GM19452 (cell line): ENCODE data around the gene DCUN1D2.

Source experiments
- ATAC-seq: cut with Tn5 transposase; IDR thresholded peaks from one replicate; pipeline ENCODE4 v1.9.1; 2021; ENCODE audit not compliant: unreplicated experiment

The DCUN1D2 gene

DNA sequence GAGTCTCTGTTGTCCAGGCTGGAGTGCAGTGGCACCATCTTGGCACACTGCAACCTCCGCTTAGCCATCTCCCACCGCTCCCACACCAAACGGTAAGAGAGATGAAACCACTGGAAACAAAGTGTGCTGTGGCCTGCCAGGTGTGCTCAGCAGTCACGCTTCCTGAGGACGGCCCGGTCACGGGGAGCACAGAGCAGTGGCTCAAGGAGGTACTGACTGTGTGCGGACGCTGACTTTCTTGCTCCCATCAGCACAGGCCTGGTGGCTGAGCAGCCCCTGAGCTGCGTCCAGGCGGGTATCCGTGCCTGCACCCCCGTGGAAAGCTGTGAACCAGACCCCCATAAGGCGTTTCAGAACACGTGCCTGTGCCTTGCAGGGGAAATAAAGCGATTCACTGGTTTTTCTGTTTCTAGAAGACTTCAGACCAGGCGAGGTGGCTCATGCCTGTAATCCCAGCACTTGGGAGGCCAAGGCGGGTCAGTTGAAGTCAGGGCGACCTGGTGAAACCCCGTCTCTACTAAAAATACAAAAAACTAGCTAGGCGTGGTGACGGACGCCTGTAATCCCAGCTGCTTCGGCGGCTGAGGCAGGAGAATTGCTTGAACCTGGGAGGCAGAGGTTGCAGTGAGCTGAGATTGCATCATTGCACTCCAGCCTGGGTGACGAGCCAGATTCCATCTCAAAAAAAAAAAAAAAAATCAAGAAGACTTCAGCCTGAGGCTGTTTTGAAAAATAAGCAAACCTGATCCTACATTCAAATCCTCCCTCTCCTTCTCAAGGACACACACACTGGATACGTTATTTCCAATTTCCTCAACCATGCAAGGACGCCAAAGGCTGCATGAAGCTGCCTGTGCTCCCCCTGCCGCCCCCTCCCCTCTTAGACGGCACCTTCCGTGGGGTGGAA lies 62.7 kb downstream of the DCUN1D2 start:
- ATAC-seq: no peak

DNA sequence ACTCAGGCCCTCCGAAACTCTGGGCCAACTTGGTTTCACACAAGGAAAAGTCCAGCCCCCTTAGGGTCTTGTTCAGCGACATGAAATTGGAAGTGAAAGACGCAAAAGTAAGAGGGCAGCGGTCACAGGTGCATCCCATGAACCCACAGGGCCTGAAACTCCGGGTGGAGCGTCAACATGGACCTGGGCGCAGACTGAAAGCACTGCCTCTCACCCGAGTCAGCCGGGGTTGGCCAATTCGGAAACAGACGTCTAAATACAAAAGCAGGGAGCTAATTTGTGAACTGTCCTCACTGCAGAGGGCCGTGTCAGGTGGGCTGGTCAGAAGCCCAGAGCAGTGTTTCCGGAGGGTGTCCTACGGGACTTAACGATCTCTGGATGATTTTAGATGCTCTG lies 63.9 kb downstream of the DCUN1D2 start:
- no peak for ATAC-seq

DNA sequence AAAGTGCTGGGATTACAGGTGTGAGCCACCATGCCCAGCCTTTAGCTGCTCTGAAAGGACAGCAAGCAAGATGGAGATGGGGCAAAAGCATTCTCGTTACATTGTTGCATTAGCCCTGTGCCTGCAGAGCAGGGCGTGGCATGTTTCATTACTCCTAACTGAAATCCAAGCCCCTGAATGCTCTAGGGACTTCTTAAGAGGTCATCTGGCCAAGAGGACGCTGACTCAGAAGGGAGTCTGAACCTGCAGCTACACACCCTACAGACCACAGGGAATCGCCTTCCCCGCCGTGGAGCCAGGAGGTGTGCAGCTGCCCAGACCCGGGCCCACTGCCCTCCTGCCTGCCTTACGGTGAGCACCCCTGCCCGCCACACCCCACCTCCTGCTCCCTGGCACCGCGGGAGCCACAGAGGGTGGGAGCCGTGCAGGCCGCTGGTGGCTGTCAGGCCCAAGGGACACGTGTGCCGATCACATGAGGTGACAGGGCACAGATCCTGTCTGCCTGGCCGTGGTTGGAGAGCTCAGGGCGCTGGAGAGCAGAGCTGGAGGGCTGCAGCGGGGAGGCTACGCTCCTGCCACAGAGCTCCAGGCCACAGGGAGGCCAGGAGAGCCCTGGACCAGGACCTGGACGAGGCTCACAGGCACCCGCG lies 64.4 kb downstream of the DCUN1D2 start:
- ATAC-seq: no peak

DNA sequence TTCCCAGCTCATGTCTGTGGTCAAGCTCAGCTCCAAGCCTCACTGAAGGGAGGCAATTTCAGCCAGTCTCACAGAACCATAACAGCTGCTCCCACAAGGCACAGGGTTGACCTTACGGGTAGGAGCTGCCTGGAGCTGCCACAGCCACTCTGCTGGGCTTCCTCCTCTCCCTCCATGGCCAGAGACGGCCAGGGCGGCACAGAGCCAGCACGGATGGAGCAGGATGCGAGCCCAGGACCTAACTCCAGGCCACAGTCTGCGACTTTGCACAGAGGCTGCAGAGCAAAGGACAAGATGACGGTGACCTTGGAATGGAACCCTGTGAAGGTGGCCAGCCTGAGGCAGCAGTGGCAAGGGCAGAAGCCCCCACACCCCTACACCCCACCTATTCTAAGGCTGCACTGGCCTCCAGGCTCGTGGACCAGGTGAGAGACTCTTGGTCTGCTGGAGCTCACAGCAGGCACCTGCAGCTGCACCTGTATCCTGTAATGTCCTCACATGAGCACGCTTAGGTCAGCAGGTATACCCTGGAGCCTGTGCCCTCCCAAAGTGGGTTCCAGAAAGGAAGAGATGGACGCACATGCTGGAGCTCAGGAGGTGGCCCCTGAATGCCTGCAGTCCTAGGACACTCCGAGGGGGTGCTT lies 66.9 kb downstream of the DCUN1D2 start:
- no peak for ATAC-seq

DNA sequence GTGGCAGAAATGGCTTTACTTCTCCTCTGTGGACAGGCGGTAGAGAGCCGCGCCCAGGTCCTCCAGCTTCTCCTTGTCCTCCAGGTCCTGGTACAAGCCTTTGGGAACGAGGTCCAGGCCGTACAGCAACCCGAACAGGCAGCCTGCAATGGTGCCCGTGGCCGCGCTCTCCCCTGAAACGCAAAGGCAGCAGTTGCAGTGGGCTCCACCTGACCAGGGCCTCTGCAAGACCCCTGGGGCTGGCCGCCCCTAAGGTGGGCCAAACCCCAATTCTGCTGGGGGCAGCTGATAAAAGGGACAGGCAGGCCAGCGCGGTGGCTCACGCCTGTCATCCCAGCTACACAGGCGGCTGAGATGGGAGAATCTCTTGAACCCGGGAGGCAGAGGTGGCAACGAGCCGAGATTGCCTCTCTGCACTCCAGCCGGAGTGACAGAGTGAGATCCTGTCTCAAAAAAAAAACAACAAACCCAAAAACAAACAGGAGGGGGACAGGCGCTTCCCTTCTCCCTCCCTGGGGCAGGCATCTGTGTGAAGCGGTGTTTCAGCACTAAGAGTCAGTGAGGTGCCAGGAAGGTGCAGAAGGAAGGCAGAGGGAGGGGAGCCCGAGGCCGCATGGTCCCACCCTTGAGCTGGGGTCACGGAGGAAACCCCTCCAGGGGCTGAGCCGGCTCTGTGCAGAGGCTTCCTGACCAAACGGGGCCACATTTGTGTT lies 67.5 kb downstream of the DCUN1D2 start:
- no peak for ATAC-seq

DNA sequence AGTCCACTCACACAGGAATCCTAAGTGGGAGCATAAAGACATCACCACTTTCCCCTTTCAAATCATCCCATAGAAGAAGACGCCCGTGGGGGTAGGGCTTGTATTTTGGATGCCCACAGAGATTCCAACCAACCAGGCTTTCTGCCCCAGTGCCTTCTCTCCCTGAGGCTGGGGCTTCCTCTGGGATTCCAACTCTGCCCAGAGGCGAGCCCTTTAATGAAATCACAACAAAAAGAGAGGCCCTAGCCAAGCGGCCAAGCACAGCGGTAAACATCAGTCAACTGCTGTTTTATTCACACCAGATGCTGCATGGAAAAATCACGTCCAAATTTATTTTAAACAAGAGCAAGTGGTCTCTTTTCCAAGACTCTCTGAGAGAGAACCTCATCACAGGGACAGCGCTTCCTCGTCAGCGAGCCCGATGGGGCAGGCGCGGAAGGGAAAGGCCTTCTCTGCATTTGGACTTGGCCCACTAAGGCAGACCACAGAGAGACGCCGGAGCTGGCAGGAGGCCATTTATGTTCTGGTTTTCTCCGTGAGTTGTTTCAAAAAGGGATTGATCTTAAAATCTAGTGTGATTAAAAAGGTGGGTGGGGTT lies 68.7 kb downstream of the DCUN1D2 start:
- ATAC-seq: no peak

DNA sequence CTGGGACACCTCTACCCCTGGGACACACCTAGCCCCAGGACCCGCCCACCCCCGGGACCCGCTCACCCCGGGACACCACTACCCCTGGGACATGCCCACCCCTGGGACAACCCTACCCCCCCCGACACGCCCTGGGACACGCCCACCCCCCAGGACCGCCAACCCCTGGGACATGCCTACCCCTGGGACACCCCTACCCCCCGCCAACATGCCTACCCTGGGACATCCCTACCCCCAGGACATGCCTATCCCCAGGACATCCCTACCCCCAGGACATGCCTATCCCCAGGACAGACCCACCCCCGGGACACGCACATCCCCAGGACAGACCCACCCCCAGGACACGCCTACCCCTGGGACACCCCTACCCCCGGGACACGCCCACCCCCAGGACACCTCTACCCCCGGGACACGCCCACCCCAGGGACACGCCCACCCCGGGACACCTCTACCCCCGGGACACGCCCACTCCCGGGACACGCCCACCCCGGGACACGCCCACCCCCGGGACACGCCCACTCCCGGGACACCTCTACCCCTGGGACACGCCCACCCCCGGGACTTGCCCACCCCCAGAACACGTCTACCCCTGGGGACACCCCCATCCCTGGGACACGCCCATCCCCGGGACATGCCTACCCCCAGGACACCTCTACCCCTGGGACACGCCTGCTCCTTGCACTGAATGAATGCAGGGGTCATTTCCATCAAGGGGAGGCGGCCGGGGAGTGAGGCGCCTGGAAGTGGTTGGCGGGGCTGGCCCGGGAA lies 69.5 kb downstream of the DCUN1D2 start:
- no peak for ATAC-seq

DNA sequence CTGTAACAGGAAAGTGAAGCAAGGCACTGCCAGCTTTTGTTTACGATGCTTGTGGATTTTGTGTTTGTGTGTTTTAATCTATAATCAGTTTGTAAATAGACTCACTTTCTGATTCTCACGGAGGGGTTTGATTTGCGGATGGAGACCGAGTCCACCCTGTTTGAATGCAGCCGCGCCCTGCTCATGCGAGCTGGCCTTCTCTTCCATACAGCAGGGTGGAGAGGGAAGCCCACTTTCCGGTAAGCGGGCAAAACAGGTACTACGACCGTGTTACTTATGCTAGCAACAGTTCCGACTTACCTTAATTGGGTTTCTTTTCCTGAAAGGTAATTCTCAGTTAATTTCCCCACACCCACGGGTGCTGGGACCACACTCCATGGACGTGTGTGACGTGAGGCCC lies 70.3 kb downstream of the DCUN1D2 start:
- no peak for ATAC-seq

DNA sequence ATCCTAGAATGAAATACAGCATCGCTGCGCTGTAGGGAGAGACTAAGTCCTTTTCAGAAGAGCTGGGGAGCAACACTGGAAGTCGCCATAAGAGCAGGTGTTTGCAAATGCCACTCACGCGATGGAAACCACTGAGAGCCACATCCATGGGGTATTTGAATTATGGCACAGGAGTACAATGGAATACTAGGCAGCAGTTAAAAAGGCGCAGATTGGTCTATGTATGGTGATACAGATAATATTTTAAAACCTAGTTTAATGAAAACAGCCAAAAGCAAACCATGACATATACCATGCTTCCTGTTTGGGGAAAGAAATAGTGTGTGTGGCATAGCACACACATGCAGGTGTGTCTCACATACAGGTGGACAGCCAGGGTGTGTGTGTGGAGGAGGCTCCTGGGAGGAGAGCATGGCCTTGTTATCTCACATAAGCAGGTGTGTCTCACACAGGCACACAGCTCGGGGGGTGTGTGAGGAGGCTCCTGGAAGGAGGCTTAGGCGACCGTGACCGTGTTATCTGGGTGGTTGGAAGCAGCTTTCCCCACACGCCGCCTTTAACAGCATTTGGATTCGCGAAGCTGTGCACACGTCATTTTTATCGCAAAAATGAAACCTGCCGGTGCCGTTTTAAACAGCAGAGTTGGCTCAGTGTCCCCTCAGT lies 70.8 kb downstream of the DCUN1D2 start:
- no peak for ATAC-seq

DNA sequence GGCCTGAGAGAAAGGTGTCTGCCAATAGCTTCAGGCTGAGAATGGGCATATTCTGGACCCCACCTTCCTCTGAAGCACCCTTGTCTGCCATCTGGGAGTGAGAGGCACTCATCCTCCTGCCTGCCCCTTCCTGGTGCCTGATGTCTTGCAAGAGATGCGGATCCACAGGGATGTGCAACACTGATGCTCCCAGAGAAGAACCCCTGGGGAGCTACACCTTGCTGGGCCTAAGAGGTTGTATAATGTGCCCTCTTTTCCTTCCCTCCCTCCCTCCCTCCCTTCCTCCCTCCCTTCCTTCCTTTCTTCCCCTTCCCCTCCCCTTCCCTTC lies 71.8 kb downstream of the DCUN1D2 start:
- no peak for ATAC-seq

DNA sequence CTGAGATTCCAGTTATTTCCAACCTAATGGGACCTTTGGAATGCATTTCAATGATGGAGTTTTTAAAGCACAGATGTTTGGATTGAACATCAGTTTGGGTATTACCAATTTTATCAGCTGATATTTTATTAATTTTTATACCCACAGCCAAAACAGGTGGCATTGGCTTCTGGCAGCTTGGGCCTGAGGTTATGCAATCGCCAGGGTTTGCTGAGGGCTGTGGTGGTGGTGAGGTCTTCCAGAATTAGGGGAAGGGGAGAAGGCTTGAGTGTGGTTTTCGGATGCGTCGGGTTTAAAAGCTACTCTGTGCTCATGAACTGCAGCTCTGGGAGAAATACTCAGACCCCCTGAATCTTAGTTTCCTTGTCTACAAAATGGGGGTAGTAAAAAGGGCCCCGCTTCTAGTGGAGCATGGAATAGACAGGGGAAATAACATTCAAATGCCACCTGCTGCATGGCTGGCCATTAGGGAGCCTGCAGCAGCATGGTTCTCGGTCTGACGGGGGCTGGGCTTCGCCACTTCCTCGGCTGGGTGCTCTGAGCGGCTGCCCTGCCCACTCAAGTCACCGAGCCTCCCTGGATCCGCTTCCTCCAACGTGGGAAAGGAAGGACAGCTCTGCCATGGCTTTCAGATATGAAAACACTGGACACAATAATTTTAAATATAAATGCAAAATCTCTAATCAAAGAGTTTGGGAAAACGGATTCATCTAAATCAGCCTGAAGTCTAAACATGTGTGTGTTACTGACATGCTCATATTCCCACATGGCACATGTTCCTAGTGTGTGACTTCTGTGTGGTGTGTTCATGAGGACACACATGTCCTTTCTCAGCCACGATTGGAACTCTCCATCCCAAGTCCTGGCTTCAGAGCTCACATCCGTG lies 72.4 kb downstream of the DCUN1D2 start:
- no peak for ATAC-seq

DNA sequence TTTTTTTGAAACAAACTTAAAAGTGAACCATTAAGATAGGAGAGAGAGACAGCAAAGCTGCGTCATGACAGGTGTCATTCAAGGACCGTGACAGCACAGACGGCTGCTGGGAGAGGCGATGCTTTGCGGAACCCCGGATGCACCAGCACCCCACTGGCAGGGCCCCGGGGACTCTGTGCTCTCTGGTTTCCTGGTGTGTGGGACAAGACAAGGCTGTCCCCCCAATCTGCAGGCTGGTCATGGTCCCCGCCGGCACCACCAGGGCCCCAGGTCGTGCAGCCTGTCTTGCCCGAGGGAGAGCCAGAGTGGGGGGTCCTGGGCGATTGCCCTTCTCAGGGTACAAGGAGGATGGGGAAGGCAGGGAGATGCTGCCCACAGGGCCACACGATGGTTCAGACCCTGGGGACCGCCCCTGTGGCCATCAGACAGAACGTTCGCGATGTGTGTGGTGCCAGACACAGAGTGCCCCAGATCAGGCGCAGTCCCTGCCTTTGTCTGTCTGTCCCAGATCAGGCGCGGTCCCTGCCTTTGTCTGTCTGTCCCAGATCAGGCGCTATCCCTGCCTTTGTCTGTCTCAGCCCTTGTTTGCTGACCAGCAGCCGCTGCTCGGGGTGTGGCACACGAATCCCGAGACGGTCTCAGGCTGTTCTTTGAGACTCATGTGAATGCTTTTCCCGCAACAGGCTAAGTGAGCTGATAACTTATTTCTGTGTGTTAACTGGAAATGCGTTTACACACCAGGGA lies 73.3 kb downstream of the DCUN1D2 start:
- no peak for ATAC-seq

DNA sequence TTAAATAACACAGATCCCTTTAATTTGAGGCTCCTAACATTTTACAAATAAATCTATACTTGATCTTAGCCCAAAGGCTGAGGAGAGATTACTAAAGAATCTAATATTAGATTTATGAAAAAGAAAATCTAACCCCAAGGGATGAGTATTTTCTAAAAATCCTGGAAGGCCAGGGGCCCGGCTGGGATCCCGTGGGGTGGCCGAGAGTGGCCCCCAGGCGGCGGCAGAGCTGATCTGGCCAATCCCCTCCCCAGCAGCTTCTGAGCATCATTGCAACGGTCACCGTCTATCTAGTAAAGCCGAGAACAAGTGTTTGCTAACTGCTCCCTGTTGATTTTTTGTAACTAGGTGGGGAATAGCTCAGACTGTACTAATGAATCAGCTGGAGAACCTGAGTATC lies 74.7 kb downstream of the DCUN1D2 start:
- no peak for ATAC-seq

DNA sequence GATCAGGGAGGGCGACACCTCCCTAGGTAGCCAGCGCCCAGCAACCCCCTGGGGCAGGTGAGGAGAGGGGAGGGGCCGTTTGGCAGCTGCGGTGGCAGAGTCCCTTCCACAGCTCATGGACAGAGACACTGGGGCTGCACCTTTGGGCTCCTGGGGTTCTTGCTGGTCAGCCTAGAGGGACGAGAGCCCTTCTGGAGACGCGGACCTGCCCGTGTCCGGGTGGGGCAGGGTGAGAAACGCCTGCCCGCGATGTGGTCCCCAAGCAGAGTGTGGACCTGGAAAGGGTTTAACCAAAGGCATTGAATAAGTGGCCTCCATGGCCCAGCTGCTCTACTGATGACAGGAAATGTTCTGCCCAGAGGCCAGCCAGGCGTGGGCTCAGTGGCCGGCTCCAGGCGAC lies 75.5 kb downstream of the DCUN1D2 start:
- ATAC-seq: no peak

DNA sequence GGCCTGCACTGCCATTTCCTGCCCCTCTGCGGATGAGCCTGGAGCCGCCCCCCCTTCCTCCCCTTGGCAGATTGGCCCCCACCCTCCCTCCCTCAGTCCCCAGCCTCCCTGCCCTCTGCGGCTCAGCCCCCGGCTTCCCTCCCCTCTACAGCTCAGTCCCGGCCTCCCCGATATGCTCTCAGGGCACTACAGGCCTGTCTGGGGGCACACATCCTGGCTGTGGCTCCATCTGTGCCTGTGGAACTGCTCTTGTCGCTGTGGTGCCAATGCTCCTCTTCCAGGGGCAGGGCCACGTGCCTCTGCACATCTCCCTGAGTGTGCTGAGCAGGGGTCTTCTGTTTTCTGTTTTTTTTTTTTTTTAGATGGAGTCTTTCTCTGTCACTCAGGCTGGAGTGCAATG lies 76.2 kb downstream of the DCUN1D2 start:
- ATAC-seq: no peak

DNA sequence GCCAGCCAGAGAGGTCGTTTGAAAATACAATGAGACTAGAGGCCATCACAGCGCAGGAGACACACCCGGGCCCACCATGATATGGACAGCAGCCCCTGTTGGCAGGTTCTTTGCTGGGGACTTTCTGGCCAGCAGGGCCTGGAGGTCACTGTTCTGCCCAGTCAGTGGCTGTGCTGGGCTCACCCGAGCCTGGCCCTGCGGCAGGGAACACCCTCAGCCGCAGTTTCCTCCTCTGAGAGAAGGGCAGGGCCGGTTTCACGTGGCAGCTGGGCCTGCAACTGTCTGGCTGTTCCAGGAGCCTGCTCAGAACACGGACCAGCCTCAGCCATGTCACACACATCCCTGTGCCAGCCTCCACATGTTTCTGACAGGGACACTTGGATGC lies 76.6 kb downstream of the DCUN1D2 start:
- ATAC-seq: no peak

DNA sequence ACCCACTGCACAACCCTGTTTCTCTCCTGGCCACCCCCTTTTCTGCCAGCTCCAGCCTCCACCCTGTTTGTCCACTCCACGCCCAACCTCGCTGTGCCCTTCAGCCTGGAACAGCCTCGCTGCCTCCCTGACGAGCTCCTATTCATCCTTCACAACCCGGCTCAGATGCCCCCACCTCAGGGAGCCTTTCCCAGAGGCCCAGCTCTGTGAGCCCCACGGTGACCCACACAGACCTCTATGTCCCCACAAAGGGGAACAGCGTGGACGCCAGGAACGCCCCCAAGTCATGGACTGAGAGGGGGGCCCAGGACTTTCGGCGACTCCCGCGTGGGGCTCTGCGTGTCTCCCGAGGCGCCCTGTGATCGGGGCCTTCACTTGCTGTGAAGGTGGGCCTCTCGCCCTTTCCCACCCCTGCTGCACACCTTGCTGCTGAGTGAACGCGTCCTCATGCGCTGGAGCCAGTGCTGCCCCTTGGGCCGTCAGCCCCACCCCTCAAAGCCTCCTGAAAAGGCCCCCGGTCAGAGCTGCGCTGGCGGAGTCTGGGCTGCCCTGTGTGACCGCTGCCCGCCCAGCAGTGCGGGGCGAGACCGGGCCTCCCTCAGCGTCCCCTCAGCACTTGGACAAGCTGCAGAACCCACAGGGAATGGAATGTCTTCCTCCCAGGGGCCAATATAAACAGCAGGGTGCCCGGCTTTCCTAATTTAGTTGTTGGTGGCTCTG lies 77.2 kb downstream of the DCUN1D2 start:
- no peak for ATAC-seq

DNA sequence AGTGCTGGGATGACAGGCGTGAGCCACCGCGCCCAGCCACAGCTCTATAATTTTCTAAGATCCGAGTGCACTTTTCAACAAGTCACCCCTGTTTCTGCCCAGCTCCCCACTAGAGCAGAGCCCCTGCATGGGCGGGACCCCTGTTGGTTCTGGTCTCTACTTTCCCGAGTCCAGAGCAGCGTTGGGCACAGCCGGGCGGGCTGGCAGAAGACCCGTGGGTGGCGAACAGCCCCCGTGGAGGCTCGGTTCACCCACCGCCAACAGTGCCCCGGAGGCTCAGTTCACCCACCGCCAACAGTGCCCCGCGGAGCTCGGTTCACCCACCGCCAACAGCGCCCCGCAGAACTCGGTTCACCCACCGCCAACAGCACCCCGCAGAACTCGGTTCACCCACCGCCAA lies 78.1 kb downstream of the DCUN1D2 start:
- ATAC-seq: no peak
